Parathyroid adenoma (tissue), 2 donors: ENCODE data around the gene HORMAD1.

ENCODE experiments used
- H2AFZ ChIP-seq: fragments of 300-600 bp; sonication (generic); one replicate; pipeline ENCODE4 v1.7.0; 2017; ENCODE audit warnings: antibody characterized with exemption, mild to moderate bottlenecking
- H3K27ac ChIP-seq: fragments of 300-600 bp; sonication (generic); one replicate; pipeline ENCODE4 v1.7.0; 2017
- H3K27me3 ChIP-seq: fragments of 300-600 bp; sonication (generic); one replicate; pipeline ENCODE4 v1.7.0; 2017; ENCODE audit warnings: low read length; ENCODE audit not compliant: control insufficient read depth, insufficient read depth
- H3K36me3 ChIP-seq: fragments of 300-600 bp; sonication (generic); one replicate; pipeline ENCODE4 v1.7.0; 2017; ENCODE audit warnings: low read length; ENCODE audit not compliant: control insufficient read depth, insufficient read depth
- H3K4me1 ChIP-seq: fragments of 300-600 bp; sonication (generic); one replicate; pipeline ENCODE4 v1.7.0; 2017; ENCODE audit warnings: control low read depth
- H3K4me2 ChIP-seq: fragments of 300-600 bp; sonication (generic); one replicate; pipeline ENCODE4 v1.7.0; 2017; ENCODE audit warnings: low read length
- H3K4me3 ChIP-seq: fragments of 300-600 bp; sonication (generic); one replicate; pipeline ENCODE4 v1.7.0; 2017; ENCODE audit warnings: low read depth, low read length
- H3K79me2 ChIP-seq: fragments of 300-600 bp; sonication (generic); one replicate; pipeline ENCODE4 v1.7.0; 2017; ENCODE audit warnings: control low read depth
- H3K9ac ChIP-seq: fragments of 300-600 bp; sonication (generic); one replicate; pipeline ENCODE4 v1.7.0; 2017; ENCODE audit warnings: mild to moderate bottlenecking
- H3K9me3 ChIP-seq: fragments of 300-600 bp; sonication (generic); one replicate; pipeline ENCODE4 v1.7.0; 2017; ENCODE audit warnings: low read length; ENCODE audit not compliant: control insufficient read depth
- CTCF ChIP-seq: fragments of 300-600 bp; sonication (generic); IDR thresholded peaks from one replicate; pipeline ENCODE4 v1.7.0; 2017; ENCODE audit warnings: antibody characterized with exemption, mild to moderate bottlenecking
- donor health status: primary hyperparathyroidism.

Gene HORMAD1

GRCh38 chr1:150751443-150751842 is 30.7 kb upstream of the HORMAD1 start:
- H3K4me1 ChIP-seq: no peaks in the 10 kb centered on the region
- H3K79me2 ChIP-seq: no peaks in the 10 kb centered on the region
- no peaks in the 10 kb centered on the region for H3K9me3 ChIP-seq
- no peak overlapping the region for H3K4me3 ChIP-seq
- no peak overlapping the region for H3K27ac ChIP-seq
- H2AFZ ChIP-seq: no peak overlapping the region
- H3K27me3 ChIP-seq: no peaks in the 10 kb centered on the region
- no peak overlapping the region for H3K9ac ChIP-seq
- H3K4me2 ChIP-seq: no peak overlapping the region
- no peak for TF ChIP-seq CTCF
- H3K36me3 ChIP-seq: no peaks in the 10 kb centered on the region

GRCh38 chr1:150749720-150750311 is 29.1 kb upstream of the HORMAD1 start:
- Histone ChIP-seq H3K9ac (no peak overlapping the region), H3K27ac (no peak overlapping the region), H3K4me3 (no peak overlapping the region), H2AFZ (no peak overlapping the region), H3K79me2 (no peaks in the 10 kb centered on the region), H3K4me2 (no peak overlapping the region), H3K9me3 (no peaks in the 10 kb centered on the region), H3K27me3 (no peaks in the 10 kb centered on the region), H3K36me3 (no peaks in the 10 kb centered on the region), H3K4me1 (no peaks in the 10 kb centered on the region)
- no peak for TF ChIP-seq CTCF

- Histone ChIP-seq H3K27me3 (no peaks in the 10 kb centered on the region), H3K27ac (no peak overlapping the region)
Observed at GRCh38 chr1:150748878-150749719, 28.4 kb upstream of the HORMAD1 start.

GRCh38 chr1:150730130-150730721 is 9.5 kb upstream of the HORMAD1 start:
- no peak overlapping the region for H3K9ac ChIP-seq
- H3K9me3 ChIP-seq: no peaks in the 10 kb centered on the region
- no peak overlapping the region for H3K4me3 ChIP-seq
- H3K4me1 ChIP-seq: no peaks in the 10 kb centered on the region
- no peak for TF ChIP-seq CTCF
- no peaks in the 10 kb centered on the region for H3K27me3 ChIP-seq
- H3K79me2 ChIP-seq: no peaks in the 10 kb centered on the region
- no peak overlapping the region for H2AFZ ChIP-seq
- H3K4me2 ChIP-seq: no peak overlapping the region
- no peak overlapping the region for H3K27ac ChIP-seq
- no peaks in the 10 kb centered on the region for H3K36me3 ChIP-seq

More at GRCh38 chr1:150748878-150749719, 28.4 kb upstream of the HORMAD1 start:
- Histone ChIP-seq H3K4me1 (no peaks in the 10 kb centered on the region), H2AFZ (no peak overlapping the region), H3K79me2 (no peaks in the 10 kb centered on the region), H3K9me3 (no peaks in the 10 kb centered on the region), H3K9ac (no peak overlapping the region), H3K4me3 (no peak overlapping the region), H3K4me2 (no peak overlapping the region), H3K36me3 (no peaks in the 10 kb centered on the region)
- no peak for TF ChIP-seq CTCF
